Lung (tissue), 12 donors: ENCODE results near the gene CSTPP1. TPM values are rescaled to one million over a fixed set of nuclear protein-coding genes. Genes with fewer than 3 reads are reported as not detected.
"Not testable (repeated sequence)": the region's sequence is repeated elsewhere in the genome, so short reads cannot be mapped to it uniquely, and the experiment has no call there.

Experiments used
- ATAC-seq: fragments of 200-7000 bp; cut with Tn5 transposase; one replicate; pipeline ENCODE4 v1.9.1; 2020; ENCODE audit warnings: moderate number of reproducible peaks; ENCODE audit not compliant: insufficient read depth, low FRiP score
- DNase-seq, 3 donors: peaks; one replicate each; pipeline ENCODE4 v3.0.0-alpha.2; 2013 to 2017
- H3K27ac ChIP-seq, 2 donors: one replicate each; pipeline ENCODE4 v1.5.1; 2013; ENCODE audit warnings: mild to moderate bottlenecking in 2 of 2, moderate library complexity in 2 of 2, control low read depth in 1 of 2, inconsistent platforms in 1 of 2, low read depth in 1 of 2, low read length in 1 of 2
- H3K27me3 ChIP-seq, 3 donors: one replicate each; pipeline ENCODE4 v1.5.1; 2013; ENCODE audit warnings: low read length in 2 of 3; ENCODE audit not compliant: control insufficient read depth in 3 of 3, insufficient read depth in 3 of 3
- H3K36me3 ChIP-seq, 4 donors: one replicate each; pipeline ENCODE4 v1.5.1; 2013; ENCODE audit warnings: low read length in 4 of 4, mild to moderate bottlenecking in 1 of 4, moderate library complexity in 1 of 4; ENCODE audit not compliant: control insufficient read depth in 4 of 4, insufficient read depth in 4 of 4
- H3K4me1 ChIP-seq, 5 donors: one replicate each; pipeline ENCODE4 v1.5.1; 2013; ENCODE audit warnings: low read length in 5 of 5, mild to moderate bottlenecking in 2 of 5, moderate library complexity in 1 of 5; ENCODE audit not compliant: control insufficient read depth in 5 of 5, insufficient read depth in 5 of 5
- H3K4me3 ChIP-seq: one replicate; pipeline ENCODE4 v1.5.1; 2013; ENCODE audit warnings: mild to moderate bottlenecking, control low read depth, moderate library complexity
- H3K9ac ChIP-seq, 2 donors: one replicate each; pipeline ENCODE4 v1.5.1; 2013; ENCODE audit warnings: low read length in 2 of 2, control low read depth in 1 of 2; ENCODE audit not compliant: insufficient read depth in 1 of 2
- H3K9me3 ChIP-seq, 4 donors: one replicate each; pipeline ENCODE4 v1.5.1; 2013; ENCODE audit warnings: low read length in 3 of 4, mild to moderate bottlenecking in 1 of 4, moderate library complexity in 1 of 4; ENCODE audit not compliant: control insufficient read depth in 4 of 4, insufficient read depth in 3 of 4
- WGBS, 2 donors: extraction: QIAGEN DNeasy Blood & Tissue Kit; methylation state at CpG; one replicate each; pipeline ENCODE4 v1.1.7; 2013; 5-methylcytosine and 5-hydroxymethylcytosine counted together
- polyA plus RNA-seq, 2 donors: library from polyadenylated mRNA; stranded (reverse); fragments of 200-250 nt; gene quantifications; one replicate each; pipeline ENCODE4 v1.2.1, GENCODE V29; 2013
- total RNA-seq, 2 donors: library from RNA; depleted of rRNA in 1 of 2; stranded (reverse); fragments of >200 nt in 1 of 2; gene quantifications; one replicate each; pipeline ENCODE4 v1.2.1, GENCODE V29; 2014 to 2021
- TF ChIP-seq, protein P1 (sequence below): IDR thresholded peaks from 2 replicates; pipeline ENCODE4 v1.5.1; 2012; ENCODE audit warnings: mild to moderate bottlenecking; ENCODE audit errors: control extremely low read depth, extremely low read depth
- donor health status: control.
- donor health status: control.
- donor health status: Bipolar disorder and iron deficiency.
- donor health status: healthy.
- donor health status: DM: yes; HTN: yes; CAD: no.

CSTPP1 gene
- total and polyA plus RNA-seq, 4 donors: 26.0 to 45.8 (median 34.4) TPM

- no peaks in the 10 kb centered on the region for H3K9me3 ChIP-seq
- DNase-seq: no peak
- no peak overlapping the region for H3K9ac ChIP-seq
- TF ChIP-seq, protein P1, sequence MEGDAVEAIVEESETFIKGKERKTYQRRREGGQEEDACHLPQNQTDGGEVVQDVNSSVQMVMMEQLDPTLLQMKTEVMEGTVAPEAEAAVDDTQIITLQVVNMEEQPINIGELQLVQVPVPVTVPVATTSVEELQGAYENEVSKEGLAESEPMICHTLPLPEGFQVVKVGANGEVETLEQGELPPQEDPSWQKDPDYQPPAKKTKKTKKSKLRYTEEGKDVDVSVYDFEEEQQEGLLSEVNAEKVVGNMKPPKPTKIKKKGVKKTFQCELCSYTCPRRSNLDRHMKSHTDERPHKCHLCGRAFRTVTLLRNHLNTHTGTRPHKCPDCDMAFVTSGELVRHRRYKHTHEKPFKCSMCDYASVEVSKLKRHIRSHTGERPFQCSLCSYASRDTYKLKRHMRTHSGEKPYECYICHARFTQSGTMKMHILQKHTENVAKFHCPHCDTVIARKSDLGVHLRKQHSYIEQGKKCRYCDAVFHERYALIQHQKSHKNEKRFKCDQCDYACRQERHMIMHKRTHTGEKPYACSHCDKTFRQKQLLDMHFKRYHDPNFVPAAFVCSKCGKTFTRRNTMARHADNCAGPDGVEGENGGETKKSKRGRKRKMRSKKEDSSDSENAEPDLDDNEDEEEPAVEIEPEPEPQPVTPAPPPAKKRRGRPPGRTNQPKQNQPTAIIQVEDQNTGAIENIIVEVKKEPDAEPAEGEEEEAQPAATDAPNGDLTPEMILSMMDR: no peak
- no peak overlapping the region for H3K4me3 ChIP-seq
- no peak overlapping the region for H3K27ac ChIP-seq
- no peaks in the 10 kb centered on the region for H3K27me3 ChIP-seq
- ATAC-seq: no peak
- WGBS, 2 donors: 87 to 91% methylated on average over 4 of the region's 4 CpGs
- H3K4me1 ChIP-seq: no peaks in the 10 kb centered on the region
- H3K36me3 ChIP-seq: no peaks in the 10 kb centered on the region
Observed at GRCh38 chr11:47201015-47201414, 264.5 kb downstream of the CSTPP1 start.

DNA sequence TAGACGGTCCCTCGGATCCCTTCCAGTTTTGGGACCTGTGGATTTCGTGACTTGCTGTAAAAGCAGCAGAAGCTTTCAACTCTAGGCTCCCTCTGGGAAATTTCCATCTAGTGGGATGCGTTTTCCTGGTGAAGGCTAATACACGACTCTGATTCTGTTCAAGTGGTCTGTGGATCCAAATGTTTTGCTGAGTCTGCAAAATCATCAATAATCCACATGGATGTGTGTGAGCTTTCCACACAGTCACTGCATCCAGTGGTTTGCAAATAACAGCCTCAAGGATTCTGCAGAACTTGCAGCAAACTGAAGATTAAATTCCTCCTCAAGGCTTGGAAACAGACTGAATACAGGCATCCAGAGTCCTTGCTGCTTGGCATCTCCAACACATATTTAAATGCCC lies 266.0 kb downstream of the CSTPP1 start:
- Histone ChIP-seq H3K36me3 (no peaks in the 10 kb centered on the region), H3K27ac (no peak overlapping the region), H3K4me1 (no peaks in the 10 kb centered on the region), H3K27me3 (no peaks in the 10 kb centered on the region), H3K9me3 (no peaks in the 10 kb centered on the region), H3K4me3 (no peak overlapping the region), H3K9ac (no peak overlapping the region)
- TF ChIP-seq, protein P1: no peak
- WGBS, 2 donors: 82 to 84% methylated on average over 5 of the region's 5 CpGs
- ATAC-seq (no peak), DNase-seq (no peak)

- no peaks in the 10 kb centered on the region for H3K9me3 ChIP-seq
- no peaks in the 10 kb centered on the region for H3K4me1 ChIP-seq
- 77 to 91% methylated on average over 2 of the region's 2 CpGs for WGBS, 2 donors
- DNase-seq: no peak
- no peak overlapping the region for H3K9ac ChIP-seq
- ATAC-seq: no peak
- TF ChIP-seq, protein P1: no peak
- no peak overlapping the region for H3K4me3 ChIP-seq
- no peak overlapping the region for H3K27ac ChIP-seq
- H3K27me3 ChIP-seq: no peaks in the 10 kb centered on the region
- no peaks in the 10 kb centered on the region for H3K36me3 ChIP-seq
Observed at GRCh38 chr11:47204637-47204989, 268.1 kb downstream of the CSTPP1 start.

- not testable (repeated sequence) for H3K27ac ChIP-seq, H3K36me3 ChIP-seq, H3K4me1 ChIP-seq, H3K9me3 ChIP-seq, DNase-seq, H3K27me3 ChIP-seq, H3K4me3 ChIP-seq, ATAC-seq, H3K9ac ChIP-seq
- 89 to 93% methylated on average over 5 of the region's 5 CpGs for WGBS, 2 donors
Observed at GRCh38 chr11:47206577-47206976, 270.0 kb downstream of the CSTPP1 start.
